Activated CD4-positive, alpha-beta T cell treated with anti-CD3 and anti-CD28 coated beads, Interleukin-2, Interleukin-6, amounts not matched to agents 100 ng/mL and 50 ng/mL, durations not matched to agents 16 hours and 8 hours (primary cell): ENCODE results near the gene NSUN7.
"Not testable (repeated sequence)": the region's sequence is repeated elsewhere in the genome, so short reads cannot be mapped to it uniquely, and the experiment has no call there.

Source experiments
- DNase-seq: peaks from one replicate; pipeline ENCODE4 v3.0.0-alpha.2; 2020

Gene NSUN7

DNA sequence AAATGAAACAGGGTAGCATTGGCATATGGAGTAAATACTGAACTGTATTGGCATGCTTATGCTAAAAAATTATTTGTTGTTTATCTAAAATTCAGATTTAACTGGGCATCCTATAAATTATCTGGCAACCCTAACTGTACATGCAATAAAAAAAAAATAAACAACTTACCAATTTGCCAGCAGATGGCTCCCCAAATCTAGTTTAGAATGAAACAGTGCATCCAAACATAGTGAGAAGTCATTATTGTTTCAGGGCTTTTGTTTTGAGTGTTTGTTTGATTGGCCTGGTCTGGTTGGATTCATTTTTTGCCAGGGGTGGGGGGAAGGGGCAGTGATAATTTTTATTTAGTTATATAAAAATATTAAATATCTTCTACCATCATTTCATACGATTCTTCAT, 12.8 kb upstream of the NSUN7 start:
- peak; percentile 41 for DNase-seq

- no peak for DNase-seq
These were observed 11.9 kb upstream of the NSUN7 start for GRCh38 chr4:40737879-40738278.

DNA sequence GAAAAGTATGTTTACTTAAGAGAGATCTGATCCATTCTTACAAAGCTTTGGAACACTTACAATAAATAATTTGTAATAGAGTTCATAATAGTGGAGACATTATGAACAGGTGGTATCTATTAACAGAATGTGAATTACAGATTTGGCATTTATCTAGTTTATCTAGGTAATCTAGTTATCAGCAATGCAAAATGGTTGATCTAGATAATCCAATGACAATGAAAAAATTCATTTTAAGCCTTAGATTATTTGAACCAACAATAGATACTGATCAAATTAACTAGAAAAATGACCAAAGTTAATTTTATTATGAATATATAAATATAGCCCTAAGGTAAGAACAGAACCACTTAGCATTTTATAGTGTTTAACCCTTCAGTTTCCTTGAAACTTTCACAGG, 10.4 kb upstream of the NSUN7 start:
- DNase-seq, result no peak

DNA sequence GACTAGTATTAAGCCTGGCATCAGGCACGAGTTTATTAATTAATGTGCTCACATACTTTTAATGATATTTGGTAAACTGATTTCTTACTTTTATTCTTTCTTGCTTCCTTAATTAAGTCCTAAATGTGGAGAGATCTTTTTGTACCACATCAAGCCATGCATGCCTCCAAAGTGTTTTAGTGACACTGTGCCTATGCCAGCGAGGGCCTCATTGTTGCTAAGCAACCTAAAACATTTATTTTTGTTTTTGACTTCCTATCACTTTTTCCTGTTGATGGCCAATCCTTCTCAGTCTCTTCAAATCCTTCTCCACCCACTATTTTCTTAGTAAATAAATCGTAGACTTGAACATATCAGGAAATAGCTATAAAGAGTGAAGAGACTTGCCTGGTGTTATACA, 5.5 kb upstream of the NSUN7 start:
- no peak for DNase-seq

- no peak for DNase-seq
These were observed 4.3 kb upstream of the NSUN7 start for GRCh38 chr4:40745285-40745984.

- DNase-seq, result no peak
These were observed 2.4 kb upstream of the NSUN7 start for GRCh38 chr4:40747207-40747835.

DNA sequence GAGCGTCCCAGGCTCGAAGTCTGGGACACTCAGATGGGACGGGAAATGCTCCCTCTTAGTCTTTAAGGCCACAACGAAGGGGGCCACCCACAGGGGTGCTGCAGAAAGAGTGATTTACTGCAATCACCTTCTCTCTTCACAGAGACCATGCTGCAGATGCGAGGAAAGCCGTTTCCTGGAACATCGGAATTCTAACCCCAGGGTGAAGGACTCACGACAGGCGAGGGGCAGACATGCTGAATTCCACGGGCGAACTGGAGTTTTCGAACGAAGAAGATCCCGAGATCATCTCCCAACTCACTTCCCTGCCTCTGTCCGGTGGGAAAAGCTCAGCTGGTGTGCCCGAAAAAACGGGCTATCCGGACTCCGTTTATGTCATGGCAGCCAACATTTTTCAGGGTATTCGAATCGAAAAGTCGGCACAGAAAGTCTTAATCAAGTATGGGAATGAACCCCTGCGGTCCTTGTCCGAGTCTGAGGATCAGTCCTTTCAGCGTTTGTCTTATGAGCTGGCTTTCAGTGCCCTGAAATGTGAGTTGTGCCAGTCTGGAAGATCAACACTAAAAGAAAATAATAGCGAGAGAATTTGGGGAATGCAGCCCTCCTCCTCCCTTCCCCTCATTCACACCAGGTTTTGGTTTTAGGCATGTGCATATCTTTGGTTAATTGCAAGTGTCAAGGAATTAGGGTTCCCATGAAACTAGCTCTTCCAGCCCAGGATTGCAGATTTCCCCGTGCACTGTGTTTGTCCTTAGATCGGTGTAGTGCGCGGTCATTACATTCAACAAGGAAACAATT, 905 bp downstream of the NSUN7 start:
- no peak for DNase-seq

- DNase-seq, result no peak
These were observed 5.9 kb downstream of the NSUN7 start for GRCh38 chr4:40755616-40756015.

GRCh38 chr4:40763228-40763716, 13.5 kb downstream of the NSUN7 start:
- peak; percentile 89 for DNase-seq

DNA sequence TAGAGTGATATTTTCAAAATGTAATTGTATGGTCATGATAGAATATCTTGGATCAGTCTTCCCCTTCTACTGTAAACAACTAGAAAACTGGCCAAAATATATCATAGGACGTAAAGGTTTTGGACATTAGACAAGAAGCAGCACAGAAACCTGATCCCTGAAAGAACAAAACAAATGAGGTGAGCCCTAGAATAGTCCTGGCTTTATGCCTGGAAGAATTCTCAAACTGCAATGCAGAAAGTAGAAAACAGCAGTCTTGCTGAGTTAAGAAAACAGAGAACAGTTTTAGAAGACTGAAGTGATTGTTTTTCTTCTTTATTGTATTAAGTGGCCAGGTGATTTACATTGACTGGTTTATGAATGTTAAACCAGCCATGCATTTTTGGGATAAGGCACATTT, 19.5 kb downstream of the NSUN7 start:
- DNase-seq, result no peak

- DNase-seq, result no peak
These were observed 28.3 kb downstream of the NSUN7 start for GRCh38 chr4:40778090-40778489.

DNA sequence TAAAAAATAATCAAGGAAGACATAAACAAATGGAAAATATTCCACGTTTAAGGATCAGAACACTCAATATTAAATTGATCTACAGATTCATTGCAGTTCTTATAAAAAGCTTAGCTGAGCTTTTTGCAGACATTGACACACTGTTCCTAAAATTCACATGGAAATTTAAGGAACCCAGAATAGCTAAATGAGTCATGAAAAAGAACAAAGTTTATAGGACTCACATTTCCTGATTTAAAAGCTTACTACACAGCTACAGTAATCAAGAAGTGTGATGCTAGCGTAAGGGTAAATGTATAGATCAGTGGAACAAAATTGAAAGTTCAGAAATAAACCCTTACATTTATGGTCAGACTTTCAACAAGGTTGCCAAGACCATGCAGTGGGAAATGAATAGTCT, 33.1 kb downstream of the NSUN7 start:
- DNase-seq, result no peak

- no peak for DNase-seq
These were observed 36.0 kb downstream of the NSUN7 start for GRCh38 chr4:40785727-40786126.

DNA sequence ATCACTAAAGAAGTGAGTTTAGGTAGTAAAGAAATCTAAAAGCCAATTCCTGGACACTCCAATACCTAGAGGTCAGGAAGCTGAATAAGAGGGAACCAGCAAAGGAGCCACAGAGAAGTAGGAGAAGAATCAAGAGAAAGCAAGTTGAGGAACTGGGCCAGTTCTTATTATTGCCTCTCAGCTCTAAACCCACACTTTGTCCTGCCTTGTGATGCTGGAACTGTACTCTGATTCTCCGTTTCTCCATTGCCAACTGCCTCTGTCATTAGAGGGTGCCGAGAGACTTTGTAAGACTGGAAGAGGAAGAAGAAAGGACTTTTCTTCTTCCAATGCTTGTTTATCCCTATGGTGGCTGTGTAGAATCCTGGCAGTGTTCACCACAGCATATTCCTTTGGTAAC, 38.6 kb downstream of the NSUN7 start:
- DNase-seq, result no peak

DNA sequence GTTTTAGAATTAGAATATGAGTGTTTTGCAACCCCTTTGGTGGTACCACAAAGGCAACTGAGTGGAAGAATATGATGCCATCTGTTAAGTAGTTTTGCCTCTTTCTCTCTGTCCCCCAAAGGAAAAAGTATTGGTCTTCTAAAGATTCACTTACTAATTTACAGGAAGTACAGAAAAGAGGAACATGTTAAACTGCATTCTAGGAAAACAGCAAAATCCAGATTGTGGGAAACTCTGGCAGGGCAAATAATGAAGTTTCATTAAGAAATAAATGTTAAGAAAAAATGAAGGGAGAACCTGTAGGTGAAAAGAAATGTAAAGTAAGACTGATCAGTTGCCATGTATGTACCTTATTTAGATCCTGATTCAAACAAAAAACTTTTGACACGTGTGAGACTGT, 39.3 kb downstream of the NSUN7 start:
- no peak for DNase-seq

DNA sequence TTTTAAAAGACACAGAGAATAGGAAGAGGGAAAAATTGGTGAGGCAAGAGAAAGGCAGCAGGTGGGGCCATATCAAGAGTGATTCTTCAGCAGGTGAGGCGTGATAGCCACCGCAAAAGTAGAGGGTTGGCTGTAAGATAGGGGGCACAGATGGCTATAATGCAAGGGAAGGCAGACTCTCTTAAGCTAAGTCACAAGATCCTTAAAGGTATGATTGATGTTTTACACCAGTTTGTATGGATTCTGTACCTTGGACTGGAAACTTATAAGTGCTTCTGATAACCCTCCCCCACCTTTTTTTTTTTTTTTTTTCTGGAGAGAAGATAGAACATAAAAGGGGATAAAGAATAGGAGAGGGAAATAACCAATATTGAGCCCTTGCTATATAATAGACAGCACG, 40.0 kb downstream of the NSUN7 start:
- no peak for DNase-seq

DNA sequence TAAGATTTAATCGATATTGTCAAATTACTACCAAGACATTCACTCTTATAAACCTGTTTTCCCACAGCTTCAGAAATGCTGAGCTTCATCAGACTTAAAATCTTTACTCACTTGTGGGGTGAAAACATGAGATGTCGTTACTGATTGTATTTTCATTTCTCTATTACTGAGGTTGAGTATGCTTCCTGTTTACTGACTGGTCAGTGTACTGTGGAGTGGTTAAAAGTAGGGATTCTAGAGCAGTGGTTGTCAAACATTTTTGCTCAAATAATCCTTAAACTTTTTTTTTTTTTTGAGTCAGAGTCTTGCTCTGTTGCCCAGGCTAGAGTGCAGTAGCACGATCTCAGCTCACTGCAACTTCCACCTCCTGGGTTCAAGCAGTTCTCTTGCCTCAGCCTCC, 50.3 kb downstream of the NSUN7 start:
- DNase-seq, result no peak

- DNase-seq, result no peak
These were observed 54.8 kb downstream of the NSUN7 start for GRCh38 chr4:40804598-40804997.

DNA sequence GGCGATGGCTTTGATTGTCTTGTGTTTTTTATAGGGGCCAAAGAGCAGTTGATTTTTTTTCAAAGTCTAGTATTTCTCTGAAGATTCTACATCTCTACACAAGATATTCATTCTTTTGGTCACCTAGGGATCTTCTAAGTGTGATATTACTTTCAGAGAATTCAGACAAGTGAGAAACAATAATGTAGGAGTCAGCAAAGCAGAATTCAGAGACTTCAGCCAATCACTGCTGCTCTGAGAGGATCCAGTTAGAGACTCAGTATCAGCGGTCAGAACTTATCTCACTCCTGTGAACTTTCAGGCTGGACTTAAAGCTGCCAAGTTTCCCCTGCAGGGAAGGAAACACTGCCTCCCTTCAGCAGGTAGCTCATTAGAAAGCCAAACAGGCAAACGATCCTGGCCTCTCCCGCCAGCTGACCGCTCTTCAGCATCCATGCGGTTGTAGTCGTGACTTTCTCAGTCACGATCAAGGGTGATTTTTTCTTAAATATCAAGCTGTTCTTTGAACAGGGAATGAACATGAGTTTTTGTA, 59.2 kb downstream of the NSUN7 start:
- DNase-seq, result no peak

DNA sequence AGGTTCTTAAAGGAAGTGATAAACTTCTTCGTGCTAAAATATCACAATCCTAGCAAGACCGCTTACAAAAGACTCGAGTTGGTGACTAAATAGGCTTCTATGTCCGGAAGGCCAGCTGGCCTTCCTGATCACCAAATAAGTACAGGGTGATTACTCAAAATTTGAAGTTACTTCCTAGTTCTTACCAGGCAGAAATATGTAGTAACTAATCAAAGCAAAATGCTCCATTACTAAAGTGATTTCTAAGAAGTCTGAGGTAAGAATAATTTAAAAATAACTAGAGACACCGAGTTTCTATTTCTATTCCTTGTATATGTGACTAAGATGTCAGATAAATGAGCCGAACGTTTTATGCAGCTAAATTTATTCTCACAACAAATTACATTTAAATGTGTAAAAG, 62.2 kb downstream of the NSUN7 start:
- no peak for DNase-seq

GRCh38 chr4:40812386-40812785, 62.6 kb downstream of the NSUN7 start:
- DNase-seq, result no peak

- DNase-seq, result no peak
These were observed 63.1 kb downstream of the NSUN7 start for GRCh38 chr4:40812856-40813255.

DNA sequence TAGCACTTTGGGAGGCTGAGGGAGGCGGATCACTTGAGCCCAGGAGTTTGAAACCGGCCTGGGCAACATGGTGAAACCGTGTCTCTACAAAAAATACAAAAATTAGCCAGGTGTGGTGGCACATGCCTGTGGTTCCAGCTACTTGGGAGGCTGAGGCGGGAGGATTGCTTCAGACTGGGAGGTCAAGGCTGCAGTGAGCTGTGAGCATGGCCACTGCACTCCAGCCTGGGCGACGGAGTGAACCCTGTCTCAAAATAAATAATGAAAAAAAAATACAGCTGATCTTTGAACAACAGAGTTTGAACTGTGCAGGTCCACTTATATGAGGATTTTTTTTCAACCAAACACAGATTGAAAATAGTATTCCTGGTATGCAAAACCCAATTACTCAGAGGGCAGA, 67.4 kb downstream of the NSUN7 start:
- not testable (repeated sequence) for DNase-seq

DNA sequence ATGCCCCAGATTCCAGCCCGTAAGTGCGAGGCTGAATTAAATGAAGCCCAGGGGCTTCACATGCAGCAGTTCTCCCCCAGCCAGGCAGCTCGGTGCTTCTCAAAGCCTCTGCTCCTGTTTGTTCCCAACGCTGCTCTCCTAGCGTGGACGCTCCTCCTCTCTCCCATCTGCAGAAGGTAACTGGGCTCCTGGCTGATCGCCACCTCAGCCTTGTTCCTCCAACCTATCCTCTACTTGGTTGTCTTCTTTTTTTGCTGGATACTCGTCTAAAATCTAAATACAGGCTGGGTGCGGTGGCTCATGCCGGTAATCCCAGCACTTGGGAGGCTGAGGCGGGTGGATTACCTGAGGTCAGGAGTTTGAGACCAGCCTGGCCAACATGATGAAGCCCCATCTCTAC, 70.3 kb downstream of the NSUN7 start:
- DNase-seq, result no peak
